Epithelial cell of esophagus (primary cell): ENCODE results near the gene GPATCH2.
"Not testable (repeated sequence)": the region's sequence is repeated elsewhere in the genome, so short reads cannot be mapped to it uniquely, and the experiment has no call there.

Source experiments
- DNase-seq: peaks from one replicate; pipeline ENCODE4 v3.0.0; 2010; ENCODE audit warnings: low read depth
- H3K4me3 ChIP-seq: 2 replicates; pipeline ENCODE4 v1.5.1; 2011; ENCODE audit warnings: mild to moderate bottlenecking, low read length, control low read depth
- TF ChIP-seq, protein P1 (sequence below): IDR thresholded peaks from 2 replicates; pipeline ENCODE4 v1.5.1; 2011; ENCODE audit warnings: low read depth, mild to moderate bottlenecking, low read length, control low read depth, inconsistent platforms; ENCODE audit not compliant: insufficient read depth; ENCODE audit errors: missing control alignments

Gene GPATCH2

DNA sequence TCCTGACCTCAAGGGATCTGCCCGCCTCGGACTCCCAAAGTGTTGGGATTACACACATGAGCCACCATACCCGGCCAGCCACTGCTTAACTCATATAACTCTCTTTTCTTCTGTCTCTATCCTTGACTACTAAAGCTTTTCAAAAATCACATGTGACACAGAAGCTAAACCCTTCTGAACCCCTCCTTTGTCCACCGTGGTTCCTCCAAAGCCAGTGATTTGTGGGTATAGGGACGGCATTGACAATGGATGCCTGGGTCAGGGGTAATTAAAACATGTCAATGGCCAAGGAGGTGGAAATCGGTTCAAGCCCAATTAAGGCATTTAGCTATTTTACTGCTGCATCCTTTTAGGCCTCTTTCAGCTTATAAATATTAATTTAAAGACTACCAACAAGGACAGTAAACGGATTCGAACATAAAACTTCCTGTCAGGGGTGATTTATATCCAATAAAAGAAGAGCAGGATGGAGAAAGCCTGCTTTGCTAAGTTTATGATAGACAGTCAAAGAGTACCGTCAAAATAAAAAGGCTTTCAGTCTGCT, 242.3 kb downstream of the GPATCH2 start:
- TF ChIP-seq, protein P1, sequence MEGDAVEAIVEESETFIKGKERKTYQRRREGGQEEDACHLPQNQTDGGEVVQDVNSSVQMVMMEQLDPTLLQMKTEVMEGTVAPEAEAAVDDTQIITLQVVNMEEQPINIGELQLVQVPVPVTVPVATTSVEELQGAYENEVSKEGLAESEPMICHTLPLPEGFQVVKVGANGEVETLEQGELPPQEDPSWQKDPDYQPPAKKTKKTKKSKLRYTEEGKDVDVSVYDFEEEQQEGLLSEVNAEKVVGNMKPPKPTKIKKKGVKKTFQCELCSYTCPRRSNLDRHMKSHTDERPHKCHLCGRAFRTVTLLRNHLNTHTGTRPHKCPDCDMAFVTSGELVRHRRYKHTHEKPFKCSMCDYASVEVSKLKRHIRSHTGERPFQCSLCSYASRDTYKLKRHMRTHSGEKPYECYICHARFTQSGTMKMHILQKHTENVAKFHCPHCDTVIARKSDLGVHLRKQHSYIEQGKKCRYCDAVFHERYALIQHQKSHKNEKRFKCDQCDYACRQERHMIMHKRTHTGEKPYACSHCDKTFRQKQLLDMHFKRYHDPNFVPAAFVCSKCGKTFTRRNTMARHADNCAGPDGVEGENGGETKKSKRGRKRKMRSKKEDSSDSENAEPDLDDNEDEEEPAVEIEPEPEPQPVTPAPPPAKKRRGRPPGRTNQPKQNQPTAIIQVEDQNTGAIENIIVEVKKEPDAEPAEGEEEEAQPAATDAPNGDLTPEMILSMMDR = no peak
- no peak for DNase-seq
- no peak overlapping the region for H3K4me3 ChIP-seq

DNA sequence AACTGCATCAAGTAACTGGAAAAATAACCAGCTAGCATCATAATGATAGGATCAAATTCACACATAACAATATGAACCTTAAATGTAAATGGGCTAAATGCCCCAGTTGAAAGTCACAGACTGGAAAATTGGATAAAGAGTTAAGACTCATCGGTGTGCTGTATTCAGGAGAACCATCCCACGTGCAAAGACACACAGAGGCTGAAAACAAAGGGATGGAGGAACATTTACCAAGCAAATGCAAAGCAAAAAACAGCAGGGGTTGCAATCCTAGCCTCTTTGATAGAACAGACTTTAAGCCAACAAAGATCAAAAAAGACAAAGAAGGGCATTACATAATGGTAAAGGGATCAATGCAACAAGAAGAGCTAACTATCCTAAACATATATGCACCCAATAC, 249.1 kb downstream of the GPATCH2 start:
- DNase-seq, H3K4me3 ChIP-seq: not testable (repeated sequence)

DNA sequence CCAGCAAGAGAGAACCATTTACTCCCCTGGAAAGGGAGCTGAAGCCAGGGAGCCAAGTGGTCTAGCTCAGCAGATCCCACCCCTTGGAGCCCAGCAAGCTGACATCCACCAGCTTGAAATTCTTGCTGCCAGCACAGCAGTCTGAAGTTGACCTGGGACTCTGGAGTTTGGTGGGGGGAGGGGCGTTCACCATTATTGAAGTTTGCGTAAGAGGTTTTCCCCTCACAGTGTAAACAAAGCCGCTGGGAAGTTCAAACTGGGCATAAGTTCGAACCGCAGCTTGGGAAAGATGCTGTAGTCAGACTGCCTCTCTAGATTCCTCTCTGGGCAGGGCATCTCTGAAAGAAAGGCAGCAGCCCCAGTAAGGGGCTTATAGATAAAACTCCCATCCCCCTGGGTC, 251.1 kb downstream of the GPATCH2 start:
- DNase-seq, H3K4me3 ChIP-seq: not testable (repeated sequence)

DNA sequence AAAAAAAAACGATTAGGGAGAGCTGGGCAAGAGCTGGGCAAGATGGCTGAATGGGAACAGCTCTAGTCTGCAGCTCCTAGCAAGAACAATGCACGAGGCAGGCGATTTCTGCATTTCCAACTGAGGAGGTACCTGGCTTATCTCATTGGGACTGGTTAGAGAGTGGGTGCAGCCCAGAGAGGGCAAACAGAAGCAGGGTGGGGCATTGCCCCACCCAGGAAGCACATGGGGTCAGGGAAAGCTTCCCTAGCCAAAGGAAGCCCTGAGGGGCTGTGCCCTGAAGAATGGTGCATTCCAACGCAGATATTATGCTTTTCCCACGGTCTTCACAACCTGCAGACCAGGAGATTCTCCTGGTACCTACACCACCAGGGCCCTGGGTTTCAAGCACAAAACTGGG, 251.6 kb downstream of the GPATCH2 start:
- H3K4me3 ChIP-seq = no peak overlapping the region
- DNase-seq = no peak
- TF ChIP-seq, protein P1 = no peak
